ENCODE results near the gene PIR. TPM values are rescaled to one million over a fixed set of nuclear protein-coding genes. Genes with fewer than 3 reads are reported as not detected.
A peak's percentile ranks its signal among the peaks of the same experiment; 100 is the strongest.

The PIR gene
- total RNA-seq, 1 donor from 2014 or later = 24.8 TPM

DNA sequence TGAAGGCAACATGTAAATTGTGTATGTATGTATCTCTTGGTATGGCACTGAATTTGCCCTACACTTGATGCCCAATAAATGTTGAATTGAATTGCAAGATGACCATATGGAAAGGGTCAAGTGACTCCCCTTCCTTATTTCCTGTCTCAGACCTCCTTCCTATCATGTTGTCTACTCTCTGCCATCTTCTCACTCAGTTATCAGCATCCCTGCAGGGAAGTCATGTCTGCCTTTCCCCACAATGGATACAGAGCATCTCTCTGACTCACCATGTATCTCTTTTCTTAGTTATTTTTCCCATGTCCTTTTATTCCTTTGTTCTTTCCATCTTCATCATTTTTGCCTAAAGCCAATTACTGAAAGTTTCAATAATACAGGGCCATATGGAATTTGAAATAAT is 30.0 kb upstream of the PIR start:
- ATAC-seq (no peak), DNase-seq (no peak)
- Histone ChIP-seq H3K27me3 (no peaks in the 10 kb centered on the region), H3K4me3 (no peak overlapping the region), H3K9me3 (no peaks in the 10 kb centered on the region), H3K27ac (no peak overlapping the region), H3K4me1 (no peaks in the 10 kb centered on the region), H3K36me3 (no peaks in the 10 kb centered on the region)
- TF ChIP-seq, protein P1, sequence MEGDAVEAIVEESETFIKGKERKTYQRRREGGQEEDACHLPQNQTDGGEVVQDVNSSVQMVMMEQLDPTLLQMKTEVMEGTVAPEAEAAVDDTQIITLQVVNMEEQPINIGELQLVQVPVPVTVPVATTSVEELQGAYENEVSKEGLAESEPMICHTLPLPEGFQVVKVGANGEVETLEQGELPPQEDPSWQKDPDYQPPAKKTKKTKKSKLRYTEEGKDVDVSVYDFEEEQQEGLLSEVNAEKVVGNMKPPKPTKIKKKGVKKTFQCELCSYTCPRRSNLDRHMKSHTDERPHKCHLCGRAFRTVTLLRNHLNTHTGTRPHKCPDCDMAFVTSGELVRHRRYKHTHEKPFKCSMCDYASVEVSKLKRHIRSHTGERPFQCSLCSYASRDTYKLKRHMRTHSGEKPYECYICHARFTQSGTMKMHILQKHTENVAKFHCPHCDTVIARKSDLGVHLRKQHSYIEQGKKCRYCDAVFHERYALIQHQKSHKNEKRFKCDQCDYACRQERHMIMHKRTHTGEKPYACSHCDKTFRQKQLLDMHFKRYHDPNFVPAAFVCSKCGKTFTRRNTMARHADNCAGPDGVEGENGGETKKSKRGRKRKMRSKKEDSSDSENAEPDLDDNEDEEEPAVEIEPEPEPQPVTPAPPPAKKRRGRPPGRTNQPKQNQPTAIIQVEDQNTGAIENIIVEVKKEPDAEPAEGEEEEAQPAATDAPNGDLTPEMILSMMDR (IDR thresholded peaks at IDR 0.05) = no peak
- intact Hi-C loops (cut with DNase I) = no loop called here

DNA sequence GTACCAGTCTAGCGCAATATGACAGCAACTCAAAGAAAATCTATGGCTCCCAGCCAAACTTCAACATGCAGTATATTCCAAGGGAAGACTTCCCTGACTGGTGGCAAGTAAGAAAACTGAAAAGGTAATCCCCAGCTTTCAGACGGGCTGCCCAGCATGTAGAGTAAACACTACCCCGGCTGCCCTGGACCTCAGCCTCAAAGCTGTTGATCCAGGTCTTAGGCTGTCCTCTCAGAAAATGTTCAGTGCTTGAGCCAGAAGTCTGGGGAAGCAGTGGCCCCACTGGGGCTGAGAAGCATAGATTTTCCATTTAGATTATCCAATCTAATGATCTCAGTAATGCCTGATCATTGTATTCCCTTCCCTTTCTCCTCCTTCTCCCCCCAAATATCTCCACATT is 29.3 kb upstream of the PIR start:
- TF ChIP-seq, protein P1 (IDR thresholded peaks at IDR 0.05) = no peak
- H3K4me1 ChIP-seq = no peaks in the 10 kb centered on the region
- H3K36me3 ChIP-seq = no peaks in the 10 kb centered on the region
- H3K27me3 ChIP-seq = no peaks in the 10 kb centered on the region
- ATAC-seq (no peak), DNase-seq (no peak)
- no peak overlapping the region for H3K27ac ChIP-seq
- intact Hi-C loops (cut with DNase I) = no loop called here
- H3K4me3 ChIP-seq = no peak overlapping the region
- no peaks in the 10 kb centered on the region for H3K9me3 ChIP-seq

DNA sequence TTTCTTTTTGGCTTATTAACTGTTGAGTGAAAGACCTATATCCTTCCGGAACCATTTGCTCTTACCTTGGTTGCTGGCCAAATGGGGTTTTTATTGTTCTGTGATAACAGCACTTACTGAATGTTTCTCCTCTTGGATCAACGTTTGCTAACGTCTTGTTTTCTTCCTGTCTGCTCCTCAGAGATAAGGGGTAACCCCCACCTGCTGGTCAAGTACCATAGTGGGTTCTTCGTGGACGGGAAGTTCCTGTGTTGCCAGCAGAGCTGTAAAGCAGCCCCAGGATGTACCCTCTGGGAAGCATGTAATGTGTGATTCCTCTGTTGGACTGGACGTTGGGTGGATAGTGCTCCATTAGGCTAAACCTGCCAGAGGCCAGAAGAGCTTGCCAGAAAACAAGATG is 22.8 kb upstream of the PIR start:
- H3K27ac ChIP-seq = no peak overlapping the region
- ATAC-seq = peak; percentile 26
- H3K4me3 ChIP-seq = no peak overlapping the region
- no peaks in the 10 kb centered on the region for H3K27me3 ChIP-seq
- H3K4me1 ChIP-seq = no peaks in the 10 kb centered on the region
- TF ChIP-seq, protein P1 (IDR thresholded peaks at IDR 0.05) = no peak
- no peaks in the 10 kb centered on the region for H3K9me3 ChIP-seq
- intact Hi-C loops (cut with DNase I) = no loop called here
- H3K36me3 ChIP-seq = no peaks in the 10 kb centered on the region
- no peak for DNase-seq

DNA sequence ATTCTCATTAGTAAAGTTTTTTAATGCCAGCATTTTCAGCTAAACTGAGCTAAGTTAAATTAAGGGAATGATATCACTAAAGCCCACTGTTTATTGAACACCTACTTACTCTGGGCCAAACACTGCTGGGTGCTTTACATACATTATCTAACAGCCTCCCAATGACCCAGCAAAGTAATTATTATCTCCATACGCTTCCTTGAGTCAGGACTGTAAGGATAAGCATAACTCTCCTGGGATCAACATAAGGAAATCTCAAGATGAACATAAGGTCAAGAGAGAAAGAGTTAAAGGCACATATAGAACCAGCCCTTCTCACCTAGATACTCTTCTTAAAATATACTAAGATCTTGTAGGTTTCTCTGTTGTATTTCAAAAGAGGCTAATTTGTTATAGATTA is 21.1 kb upstream of the PIR start:
- DNase-seq (no peak), ATAC-seq (no peak)
- Histone ChIP-seq H3K4me3 (no peak overlapping the region), H3K36me3 (no peaks in the 10 kb centered on the region), H3K4me1 (no peaks in the 10 kb centered on the region), H3K9me3 (no peaks in the 10 kb centered on the region), H3K27me3 (no peaks in the 10 kb centered on the region), H3K27ac (no peak overlapping the region)
- TF ChIP-seq, protein P1 (IDR thresholded peaks at IDR 0.05) = no peak
- intact Hi-C loops (cut with DNase I) = no loop called here

DNA sequence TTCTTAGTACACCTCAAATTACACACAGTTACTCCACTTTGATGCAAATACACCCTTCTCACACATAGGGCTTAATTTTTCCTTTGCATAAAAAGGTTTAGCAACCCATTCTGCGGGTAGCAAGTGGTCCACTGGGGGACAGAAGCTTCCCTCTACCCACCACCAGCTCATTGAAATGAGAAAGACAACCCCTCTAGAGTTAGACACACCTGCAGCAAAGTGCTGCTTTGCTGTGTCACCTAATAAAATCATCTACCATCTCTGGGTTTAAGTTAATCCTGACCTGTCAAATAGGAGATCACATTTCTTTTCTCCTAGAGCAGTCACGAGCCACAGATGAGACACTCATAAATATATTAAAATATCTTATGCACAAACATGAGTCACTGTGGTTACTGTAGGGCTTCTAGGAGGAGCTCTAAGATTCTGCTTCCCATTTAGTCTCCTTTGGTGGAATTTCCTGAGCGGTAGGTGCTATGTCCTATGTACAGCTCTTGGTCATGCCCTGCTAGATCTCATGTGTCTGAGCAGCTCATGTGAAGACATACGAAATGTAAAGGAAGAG is 19.4 kb upstream of the PIR start:
- TF ChIP-seq, protein P1 (IDR thresholded peaks at IDR 0.05) = no peak
- Histone ChIP-seq H3K9me3 (no peaks in the 10 kb centered on the region), H3K4me1 (no peaks in the 10 kb centered on the region), H3K27ac (no peak overlapping the region), H3K36me3 (no peaks in the 10 kb centered on the region), H3K4me3 (no peak overlapping the region), H3K27me3 (no peaks in the 10 kb centered on the region)
- intact Hi-C loops (cut with DNase I) = no loop called here
- DNase-seq (no peak), ATAC-seq (no peak)

DNA sequence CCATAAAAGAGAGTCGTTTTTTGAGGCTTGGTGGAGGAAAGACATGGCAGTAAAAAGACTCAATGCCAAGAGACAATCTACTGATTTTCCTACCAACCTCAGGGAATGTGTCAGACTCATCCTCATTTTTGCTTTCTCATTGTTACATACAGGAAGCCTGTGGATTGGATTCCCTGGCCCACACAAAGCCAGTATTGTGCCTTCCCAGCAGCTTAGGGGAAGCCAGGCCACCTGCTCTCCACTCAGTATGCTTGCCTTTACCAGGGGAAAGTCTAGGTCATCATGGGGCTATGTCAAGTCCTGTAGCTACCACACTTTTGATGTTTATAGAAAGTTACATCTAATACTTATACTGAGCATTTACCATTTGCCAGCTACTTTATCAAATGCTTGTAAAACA is 18.4 kb upstream of the PIR start:
- H3K36me3 ChIP-seq = no peaks in the 10 kb centered on the region
- no peaks in the 10 kb centered on the region for H3K27me3 ChIP-seq
- H3K4me1 ChIP-seq = no peaks in the 10 kb centered on the region
- no peak for ATAC-seq
- TF ChIP-seq, protein P1 (IDR thresholded peaks at IDR 0.05) = no peak
- intact Hi-C loops (cut with DNase I) = no loop called here
- no peak overlapping the region for H3K4me3 ChIP-seq
- no peaks in the 10 kb centered on the region for H3K9me3 ChIP-seq
- H3K27ac ChIP-seq = no peak overlapping the region
- DNase-seq = no peak
